HepG2 (cell line): ENCODE data around the gene LRP5. TPM values are rescaled to one million over a fixed set of nuclear protein-coding genes. Genes with fewer than 3 reads are reported as not detected.

Source experiments
- ARNT2 ChIP-seq: sonication (generic); formaldehyde crosslinking; IDR thresholded peaks from 2 replicates; pipeline ENCODE4 v1.8.0; 2022; ENCODE audit warnings: mild to moderate bottlenecking, low read depth, missing genetic modification reagents, moderate library complexity
- EEA1 ChIP-seq: sonication (generic); formaldehyde crosslinking; IDR thresholded peaks from 2 replicates; pipeline ENCODE4 v1.5.1; 2020; ENCODE audit warnings: mild to moderate bottlenecking, missing genetic modification reagents, borderline replicate concordance
- ELF4 ChIP-seq: sonication (generic); formaldehyde crosslinking; IDR thresholded peaks from 2 replicates; pipeline ENCODE4 v1.5.0; 2020; ENCODE audit warnings: missing genetic modification reagents, mild to moderate bottlenecking, moderate library complexity, borderline replicate concordance
- ERF ChIP-seq: IDR thresholded peaks from 2 replicates; pipeline ENCODE4 v1.6.1; 2018; ENCODE audit warnings: missing biosample characterization, missing genetic modification reagents
- HNF4A ChIP-seq: sonication (generic); formaldehyde crosslinking; IDR thresholded peaks from 2 replicates; pipeline ENCODE4 v1.4.0; 2020; ENCODE audit warnings: missing genetic modification reagents
- MED8 ChIP-seq: sonication (generic); formaldehyde crosslinking; IDR thresholded peaks from 2 replicates; pipeline ENCODE4 v1.8.1; 2023; ENCODE audit warnings: mild to moderate bottlenecking, missing genetic modification reagents; ENCODE audit not compliant: insufficient replicate concordance
- NR2F2 ChIP-seq: IDR thresholded peaks from 2 replicates; pipeline ENCODE4 v1.6.1; 2012; ENCODE audit warnings: low read depth, inconsistent platforms, borderline replicate concordance
- PAWR ChIP-seq: sonication (generic); formaldehyde crosslinking; IDR thresholded peaks from 2 replicates; pipeline ENCODE4 v1.4.0; 2020; ENCODE audit warnings: missing genetic modification reagents, mild to moderate bottlenecking, borderline replicate concordance
- POLR2AphosphoS2 ChIP-seq: IDR thresholded peaks from 2 replicates; pipeline ENCODE4 v1.6.1; 2011; ENCODE audit warnings: low read depth, low read length, improper control_type of control experiment
- POLR2G ChIP-seq: fragments of 200-400 bp; formaldehyde crosslinking; IDR thresholded peaks from 2 replicates; pipeline ENCODE4 v1.6.1; 2018; ENCODE audit warnings: mild to moderate bottlenecking, low read depth, low read length, moderate library complexity
- SP1 ChIP-seq, 2 experiments: fragments of 450-650 bp in 1 of 2; sonication (generic) in 1 of 2; formaldehyde crosslinking in 1 of 2; IDR thresholded peaks; 2 replicates each; pipeline versions ENCODE4 v1.4.0 to v1.6.1; 2016 to 2020; ENCODE audit warnings: missing genetic modification reagents in 1 of 2
- STAT5B ChIP-seq: sonication (generic); formaldehyde crosslinking; IDR thresholded peaks from 2 replicates; pipeline ENCODE4 v1.4.0; 2020; ENCODE audit warnings: missing genetic modification reagents
- ZNF407 ChIP-seq: sonication (generic); formaldehyde crosslinking; IDR thresholded peaks from one replicate; pipeline ENCODE4 v1.5.1; 2020; ENCODE audit warnings: mild to moderate bottlenecking, missing genetic modification reagents; ENCODE audit errors: not compliant biosample characterization
- ZNF552 ChIP-seq: sonication (generic); formaldehyde crosslinking; IDR thresholded peaks from 2 replicates; pipeline ENCODE4 v1.9.0; 2022; ENCODE audit warnings: missing genetic modification reagents, mild to moderate bottlenecking, borderline replicate concordance
- ZNF839 ChIP-seq: sonication (generic); formaldehyde crosslinking; IDR thresholded peaks from 2 replicates; pipeline ENCODE4 v1.4.0; 2020; ENCODE audit warnings: missing genetic modification reagents, mild to moderate bottlenecking, borderline replicate concordance
- ZNF883 ChIP-seq: sonication (generic); formaldehyde crosslinking; IDR thresholded peaks from 2 replicates; pipeline ENCODE4 v1.5.1; 2020; ENCODE audit warnings: mild to moderate bottlenecking, missing genetic modification reagents; ENCODE audit errors: not compliant biosample characterization
- ZSCAN21 ChIP-seq: sonication (generic); formaldehyde crosslinking; IDR thresholded peaks from 2 replicates; pipeline ENCODE4 v1.8.0; 2022; ENCODE audit warnings: mild to moderate bottlenecking, missing genetic modification reagents, moderate library complexity, borderline replicate concordance
- polyA plus RNA-seq, 8 experiments: library from polyadenylated mRNA; depleted of rRNA in 3 of 8; stranded (reverse) in 7 of 8; unstranded in 1 of 8; fragments of >200 nt; fragmentation: Illumina TruSeq in 4 of 8; extraction: Trizol in 4 of 8; gene quantifications; 2 replicates each; pipeline versions ENCODE4 v1.2.1 to v1.2.3, GENCODE V29; 2011 to 2016; ENCODE audit warnings: low read depth in 4 of 8, missing spikeins in 1 of 8, mixed read lengths in 1 of 8; ENCODE audit not compliant: insufficient read depth in 1 of 8
- total RNA-seq, 5 experiments: library from RNA; depleted of rRNA; stranded (reverse); fragments of >200 nt; fragmentation: Illumina TruSeq; extraction: Trizol; gene quantifications; 2 replicates each; pipeline ENCODE4 v1.2.3, GENCODE V29; 2016; ENCODE audit warnings: low read depth in 1 of 5
- TF ChIP-seq, protein P1 (sequence below): sonication (generic); formaldehyde crosslinking; IDR thresholded peaks from 2 replicates; pipeline ENCODE4 v1.4.0; 2020; ENCODE audit warnings: missing genetic modification reagents, borderline replicate concordance

Gene LRP5
- total and polyA plus RNA-seq, 2 of the 13 experiments (the other 11 are each of a cell fraction or from before 2014, with no cell fraction given): 40.4 to 64.0 TPM

GRCh38 chr11:68326334-68327215 lies 14.2 kb downstream of the LRP5 start (continued):
- TF ChIP-seq ZNF407 (CRISPR knock-in tag) (no peak), STAT5B (CRISPR knock-in tag) (no peak), HNF4A (CRISPR knock-in tag) (peak; percentile 88), MED8 (CRISPR knock-in tag) (no peak), SP1 (IDR thresholded peaks at IDR 0.05) (no peak), SP1 (CRISPR knock-in tag; IDR thresholded peaks at IDR 0.05) (no peak), ELF4 (CRISPR knock-in tag) (no peak), ARNT2 (CRISPR knock-in tag) (no peak), POLR2AphosphoS2 (no peak), ZNF839 (CRISPR knock-in tag) (0 out of 2 replicates have a peak, but pooled peaks have one; percentile 40), NR2F2 (no peak), PAWR (CRISPR knock-in tag) (no peak), ZSCAN21 (CRISPR knock-in tag) (peak; percentile 70; the same call in 1 of the 2 replicates), EEA1 (no peak), ZNF552 (CRISPR knock-in tag) (no peak), ZNF883 (CRISPR knock-in tag) (no peak), ERF (CRISPR knock-in tag) (peak; percentile 69; the same call in 1 of the 2 replicates), POLR2G (no peak)
- TF ChIP-seq, protein P1, sequence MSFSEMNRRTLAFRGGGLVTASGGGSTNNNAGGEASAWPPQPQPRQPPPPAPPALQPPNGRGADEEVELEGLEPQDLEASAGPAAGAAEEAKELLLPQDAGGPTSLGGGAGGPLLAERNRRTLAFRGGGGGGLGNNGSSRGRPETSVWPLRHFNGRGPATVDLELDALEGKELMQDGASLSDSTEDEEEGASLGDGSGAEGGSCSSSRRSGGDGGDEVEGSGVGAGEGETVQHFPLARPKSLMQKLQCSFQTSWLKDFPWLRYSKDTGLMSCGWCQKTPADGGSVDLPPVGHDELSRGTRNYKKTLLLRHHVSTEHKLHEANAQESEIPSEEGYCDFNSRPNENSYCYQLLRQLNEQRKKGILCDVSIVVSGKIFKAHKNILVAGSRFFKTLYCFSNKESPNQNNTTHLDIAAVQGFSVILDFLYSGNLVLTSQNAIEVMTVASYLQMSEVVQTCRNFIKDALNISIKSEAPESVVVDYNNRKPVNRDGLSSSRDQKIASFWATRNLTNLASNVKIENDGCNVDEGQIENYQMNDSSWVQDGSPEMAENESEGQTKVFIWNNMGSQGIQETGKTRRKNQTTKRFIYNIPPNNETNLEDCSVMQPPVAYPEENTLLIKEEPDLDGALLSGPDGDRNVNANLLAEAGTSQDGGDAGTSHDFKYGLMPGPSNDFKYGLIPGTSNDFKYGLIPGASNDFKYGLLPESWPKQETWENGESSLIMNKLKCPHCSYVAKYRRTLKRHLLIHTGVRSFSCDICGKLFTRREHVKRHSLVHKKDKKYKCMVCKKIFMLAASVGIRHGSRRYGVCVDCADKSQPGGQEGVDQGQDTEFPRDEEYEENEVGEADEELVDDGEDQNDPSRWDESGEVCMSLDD: no peak
